H9 (cell line): ENCODE results near the gene COL18A1. TPM values are rescaled to one million over a fixed set of nuclear protein-coding genes. Genes with fewer than 3 reads are reported as not detected.

Experiments
- DNase-seq: peaks from one replicate; pipeline ENCODE4 v3.0.0-alpha.2; 2017
- H2AFZ ChIP-seq: one replicate; pipeline ENCODE4 v1.6.1; 2013; ENCODE audit warnings: mild to moderate bottlenecking, low read length, control low read depth, moderate library complexity
- H2AK5ac ChIP-seq: 2 replicates; pipeline ENCODE4 v1.6.1; 2013; ENCODE audit warnings: low read length, control low read depth, mixed read lengths; ENCODE audit not compliant: insufficient read length
- H2BK120ac ChIP-seq: one replicate; pipeline ENCODE4 v1.6.1; 2013; ENCODE audit warnings: low read depth, mild to moderate bottlenecking, low read length, control low read depth, inconsistent platforms; ENCODE audit not compliant: poor library complexity, severe bottlenecking
- H2BK12ac ChIP-seq: 2 replicates; pipeline ENCODE4 v1.6.1; 2013; ENCODE audit warnings: low read length, control low read depth, mixed read lengths, low read depth; ENCODE audit not compliant: insufficient read length
- H2BK15ac ChIP-seq: 2 replicates; pipeline ENCODE4 v1.6.1; 2013; ENCODE audit warnings: low read depth, low read length, control low read depth
- H2BK20ac ChIP-seq: one replicate; pipeline ENCODE4 v1.6.1; 2013; ENCODE audit warnings: low read depth, mild to moderate bottlenecking, low read length, control low read depth, inconsistent platforms; ENCODE audit not compliant: poor library complexity, severe bottlenecking
- H2BK5ac ChIP-seq: 2 replicates; pipeline ENCODE4 v1.6.1; 2013; ENCODE audit warnings: low read length, control low read depth, mixed read lengths; ENCODE audit not compliant: insufficient read length
- H3K14ac ChIP-seq: 2 replicates; pipeline ENCODE4 v1.6.1; 2013; ENCODE audit warnings: low read length, control low read depth; ENCODE audit not compliant: insufficient read depth
- H3K18ac ChIP-seq: 2 replicates; pipeline ENCODE4 v1.6.1; 2013; ENCODE audit warnings: low read depth, mild to moderate bottlenecking, mixed read lengths, low read length, control low read depth; ENCODE audit not compliant: insufficient read length
- H3K23ac ChIP-seq: 2 replicates; pipeline ENCODE4 v1.6.1; 2013; ENCODE audit warnings: low read length, control low read depth, mixed read lengths, low read depth; ENCODE audit not compliant: insufficient read length
- H3K23me2 ChIP-seq: 2 replicates; pipeline ENCODE4 v1.6.1; 2013; ENCODE audit warnings: low read depth, mild to moderate bottlenecking, mixed read lengths, low read length, control low read depth; ENCODE audit not compliant: insufficient read length, poor library complexity, severe bottlenecking
- H3K27ac ChIP-seq: 2 replicates; pipeline ENCODE4 v1.5.1; 2013; ENCODE audit warnings: low read length, control low read depth, mixed read lengths, low read depth; ENCODE audit not compliant: insufficient read length
- H3K27me3 ChIP-seq: 2 replicates; pipeline ENCODE4 v1.6.1; 2013; ENCODE audit warnings: low read length, control low read depth, inconsistent platforms; ENCODE audit not compliant: insufficient read depth
- H3K4ac ChIP-seq: 2 replicates; pipeline ENCODE4 v1.6.1; 2013; ENCODE audit warnings: low read depth, mild to moderate bottlenecking, control low read depth, inconsistent platforms, low read length, moderate library complexity
- H3K4me1 ChIP-seq: 2 replicates; pipeline ENCODE4 v1.6.1; 2013; ENCODE audit warnings: low read length, control low read depth, inconsistent platforms; ENCODE audit not compliant: insufficient read depth
- H3K4me2 ChIP-seq: 2 replicates; pipeline ENCODE4 v1.6.1; 2013; ENCODE audit warnings: low read length, control low read depth, mixed read lengths; ENCODE audit not compliant: insufficient read length, insufficient read depth
- H3K56ac ChIP-seq: 2 replicates; pipeline ENCODE4 v1.6.1; 2013; ENCODE audit warnings: low read depth, mild to moderate bottlenecking, mixed read lengths, low read length, control low read depth; ENCODE audit not compliant: insufficient read length
- H3K79me1 ChIP-seq: 2 replicates; pipeline ENCODE4 v1.6.1; 2013; ENCODE audit warnings: low read depth, mild to moderate bottlenecking, moderate library complexity, low read length, control low read depth, inconsistent platforms; ENCODE audit not compliant: insufficient read depth, poor library complexity, severe bottlenecking
- H3K79me2 ChIP-seq: 2 replicates; pipeline ENCODE4 v1.6.1; 2013; ENCODE audit warnings: low read length, control low read depth, inconsistent platforms; ENCODE audit not compliant: insufficient read depth
- H3K9ac ChIP-seq: 2 replicates; pipeline ENCODE4 v1.6.1; 2013; ENCODE audit warnings: low read length, control low read depth, mixed read lengths; ENCODE audit not compliant: insufficient read length; ENCODE audit errors: extremely low read depth
- H3K9me3 ChIP-seq: one replicate; pipeline ENCODE4 v1.6.1; 2013; ENCODE audit warnings: low read depth, low read length, inconsistent platforms; ENCODE audit not compliant: control insufficient read depth
- H3T11ph ChIP-seq: one replicate; pipeline ENCODE4 v1.6.1; 2013; ENCODE audit warnings: mild to moderate bottlenecking, low read length, control low read depth, inconsistent platforms
- H4K20me1 ChIP-seq: one replicate; pipeline ENCODE4 v1.6.1; 2013; ENCODE audit not compliant: control insufficient read depth, insufficient read length, insufficient read depth
- H4K5ac ChIP-seq: 2 replicates; pipeline ENCODE4 v1.6.1; 2013; ENCODE audit warnings: low read depth, mild to moderate bottlenecking, mixed read lengths, low read length, control low read depth; ENCODE audit not compliant: insufficient read length
- H4K8ac ChIP-seq: replicated peaks from 2 replicates; pipeline ENCODE4 v1.6.1; 2013; ENCODE audit warnings: low read length, control low read depth, mixed read lengths, low read depth; ENCODE audit not compliant: insufficient read length
- H4K91ac ChIP-seq: 2 replicates; pipeline ENCODE4 v1.6.1; 2013; ENCODE audit warnings: low read depth, mild to moderate bottlenecking, moderate library complexity, mixed read lengths, low read length, control low read depth; ENCODE audit not compliant: insufficient read length
- H3K27ac Mint-ChIP-seq, 3 experiments: 2 replicates in 2 of 3; 3 replicates in 1 of 3; pipeline ENCODE4 v1.8.0; 2020 to 2021; ENCODE audit warnings: mixed read lengths in 3 of 3, mild to moderate bottlenecking in 1 of 3, moderate library complexity in 1 of 3
- H3K27me3 Mint-ChIP-seq: 2 replicates; pipeline ENCODE4 v1.8.0; 2021; ENCODE audit warnings: low read depth, mild to moderate bottlenecking, moderate library complexity, mixed read lengths
- H3K36me3 Mint-ChIP-seq, 3 experiments: 2 replicates in 2 of 3; 3 replicates in 1 of 3; pipeline ENCODE4 v1.8.0; 2020 to 2021; ENCODE audit warnings: low read depth in 3 of 3, mixed read lengths in 3 of 3; ENCODE audit not compliant: insufficient read depth in 1 of 3
- H3K4me1 Mint-ChIP-seq, 2 experiments: 2 replicates each; pipeline ENCODE4 v1.8.0; 2020; ENCODE audit warnings: mixed read lengths in 2 of 2
- H3K4me3 Mint-ChIP-seq, 2 experiments: 2 replicates in 1 of 2; 3 replicates in 1 of 2; pipeline ENCODE4 v1.8.0; 2020 to 2021; ENCODE audit warnings: mild to moderate bottlenecking in 2 of 2, mixed read lengths in 2 of 2, moderate library complexity in 1 of 2
- H3K9me3 Mint-ChIP-seq, 2 experiments: 2 replicates in 1 of 2; 3 replicates in 1 of 2; pipeline ENCODE4 v1.8.0; 2020; ENCODE audit warnings: mild to moderate bottlenecking in 2 of 2, mixed read lengths in 2 of 2, moderate library complexity in 1 of 2
- WGBS: extraction: QIAGEN DNeasy Blood & Tissue Kit; methylation state at CpG from one replicate; pipeline ENCODE4 v1.1.7; 2013; ENCODE audit warnings: missing lambda C conversion rate, low lambda C conversion rate, mixed read lengths; ENCODE audit not compliant: insufficient read length; ENCODE audit errors: extremely low coverage; 5-methylcytosine and 5-hydroxymethylcytosine counted together
- total RNA-seq: library from RNA; stranded (reverse); gene quantifications from 2 replicates; pipeline ENCODE4 v1.2.1, GENCODE V29; 2021
- TF ChIP-seq, protein P1 (sequence below): fragments of 200-600 bp; sonication (generic); conservative IDR thresholded peaks from 3 replicates; pipeline ENCODE4 v1.8.0; 2021; ENCODE audit warnings: antibody characterized with exemption, mild to moderate bottlenecking

COL18A1 gene
- total RNA-seq, 1 experiment from 2014 or later = 232 TPM

DNA sequence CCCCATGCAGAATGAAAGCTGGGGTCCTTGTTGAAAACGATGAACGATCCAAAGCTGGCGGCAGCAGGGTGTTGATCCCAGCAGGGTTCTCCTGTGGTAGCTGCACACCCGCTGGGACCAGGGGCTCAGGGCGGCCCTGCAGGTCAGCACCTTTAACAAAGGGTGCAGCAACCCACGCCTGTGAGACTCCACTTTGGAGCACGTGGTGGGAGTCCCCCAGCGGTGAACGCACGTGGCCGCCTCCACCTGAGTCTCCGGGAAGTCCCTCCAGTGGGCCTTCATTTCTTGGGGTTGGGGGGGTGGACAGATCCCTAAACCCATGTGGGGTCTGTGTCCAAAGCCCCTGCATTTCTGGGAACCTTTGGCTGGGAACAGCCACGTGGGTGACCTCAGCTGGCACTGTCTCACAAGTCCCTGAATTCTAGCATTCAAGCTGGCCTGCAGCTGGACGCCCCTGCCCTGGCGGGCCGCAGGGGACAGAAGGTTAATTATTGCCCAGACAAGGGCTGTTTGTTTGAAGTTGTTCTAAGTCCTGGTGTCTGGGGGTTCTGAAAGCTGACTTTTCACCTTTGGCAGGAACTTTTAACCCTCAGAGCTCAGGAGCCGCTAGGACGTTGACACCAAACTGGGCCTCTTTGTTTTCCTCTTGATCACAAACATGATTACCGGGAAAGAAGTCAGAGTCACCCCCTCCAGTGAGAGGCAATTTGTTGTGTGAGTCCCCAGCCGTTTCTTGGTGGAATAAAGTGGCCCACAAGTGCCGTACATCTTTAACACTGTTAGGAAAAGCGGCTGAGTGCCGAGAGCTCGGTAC is 64.5 kb downstream of the COL18A1 start:
- no peak overlapping the region for H2BK5ac ChIP-seq
- no peak overlapping the region for H3K4ac ChIP-seq
- no peak overlapping the region for H4K8ac ChIP-seq
- H4K91ac ChIP-seq = no peak overlapping the region
- peaks cover 18% of the 10 kb centered on the region for H3K79me1 ChIP-seq
- no peak overlapping the region for H3K14ac ChIP-seq
- no peak overlapping the region for H2AFZ ChIP-seq
- H3K27ac Mint-ChIP-seq = peak overlapping the region in 2 of 3 experiments; percentile 12 to 75; a peak in 3 of 7 replicates
- peaks cover 8 to 14% of the 10 kb centered on the region in 2 experiments; a peak in 3 of 4 replicates for H3K4me1 Mint-ChIP-seq
- TF ChIP-seq, protein P1, sequence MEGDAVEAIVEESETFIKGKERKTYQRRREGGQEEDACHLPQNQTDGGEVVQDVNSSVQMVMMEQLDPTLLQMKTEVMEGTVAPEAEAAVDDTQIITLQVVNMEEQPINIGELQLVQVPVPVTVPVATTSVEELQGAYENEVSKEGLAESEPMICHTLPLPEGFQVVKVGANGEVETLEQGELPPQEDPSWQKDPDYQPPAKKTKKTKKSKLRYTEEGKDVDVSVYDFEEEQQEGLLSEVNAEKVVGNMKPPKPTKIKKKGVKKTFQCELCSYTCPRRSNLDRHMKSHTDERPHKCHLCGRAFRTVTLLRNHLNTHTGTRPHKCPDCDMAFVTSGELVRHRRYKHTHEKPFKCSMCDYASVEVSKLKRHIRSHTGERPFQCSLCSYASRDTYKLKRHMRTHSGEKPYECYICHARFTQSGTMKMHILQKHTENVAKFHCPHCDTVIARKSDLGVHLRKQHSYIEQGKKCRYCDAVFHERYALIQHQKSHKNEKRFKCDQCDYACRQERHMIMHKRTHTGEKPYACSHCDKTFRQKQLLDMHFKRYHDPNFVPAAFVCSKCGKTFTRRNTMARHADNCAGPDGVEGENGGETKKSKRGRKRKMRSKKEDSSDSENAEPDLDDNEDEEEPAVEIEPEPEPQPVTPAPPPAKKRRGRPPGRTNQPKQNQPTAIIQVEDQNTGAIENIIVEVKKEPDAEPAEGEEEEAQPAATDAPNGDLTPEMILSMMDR = no peak
- H3K9me3 ChIP-seq = no peaks in the 10 kb centered on the region
- no peaks in the 10 kb centered on the region; the same call in 1 of the 2 replicates for H3K27me3 Mint-ChIP-seq
- no peaks in the 10 kb centered on the region for H4K20me1 ChIP-seq
- H3K4me3 Mint-ChIP-seq = no peak overlapping the region
- no peak overlapping the region for H3K9ac ChIP-seq
- H3K18ac ChIP-seq = no peak overlapping the region
- no peak overlapping the region for H2BK12ac ChIP-seq
- no peak overlapping the region for H2BK20ac ChIP-seq
- peaks cover 8% of the 10 kb centered on the region; the same call in 1 of the 2 replicates for H3K79me2 ChIP-seq
- H2AK5ac ChIP-seq = no peak overlapping the region
- no peak overlapping the region for H2BK15ac ChIP-seq
- H3K23ac ChIP-seq = no peak overlapping the region
- H3K9me3 Mint-ChIP-seq = peaks cover 0 to 2% of the 10 kb centered on the region in 2 experiments; a peak in 1 of 5 replicates
- no peaks in the 10 kb centered on the region for H3K23me2 ChIP-seq
- no peak for DNase-seq
- H4K5ac ChIP-seq = no peak overlapping the region
- no peak overlapping the region for H3K4me2 ChIP-seq
- H3K27ac ChIP-seq = no peak overlapping the region
- peaks cover 7 to 43% (median 19%) of the 10 kb centered on the region in 3 experiments; a peak in 6 of 7 replicates for H3K36me3 Mint-ChIP-seq
- H2BK120ac ChIP-seq = no peak overlapping the region
- H3K27me3 ChIP-seq = no peaks in the 10 kb centered on the region
- H3K56ac ChIP-seq = no peak overlapping the region
- no peak overlapping the region for H3T11ph ChIP-seq
- no CpG with 5 or more reads among the region's 24 CpGs for WGBS
- no peaks in the 10 kb centered on the region for H3K4me1 ChIP-seq
